Measurements from ENCODE around the gene NUP210L. TPM values are rescaled to one million over a fixed set of nuclear protein-coding genes. Genes with fewer than 3 reads are reported as not detected.
A peak's percentile ranks its signal among the peaks of the same experiment; 100 is the strongest.

The NUP210L gene
- total RNA-seq, 1 donor from 2014 or later: not detected

DNA sequence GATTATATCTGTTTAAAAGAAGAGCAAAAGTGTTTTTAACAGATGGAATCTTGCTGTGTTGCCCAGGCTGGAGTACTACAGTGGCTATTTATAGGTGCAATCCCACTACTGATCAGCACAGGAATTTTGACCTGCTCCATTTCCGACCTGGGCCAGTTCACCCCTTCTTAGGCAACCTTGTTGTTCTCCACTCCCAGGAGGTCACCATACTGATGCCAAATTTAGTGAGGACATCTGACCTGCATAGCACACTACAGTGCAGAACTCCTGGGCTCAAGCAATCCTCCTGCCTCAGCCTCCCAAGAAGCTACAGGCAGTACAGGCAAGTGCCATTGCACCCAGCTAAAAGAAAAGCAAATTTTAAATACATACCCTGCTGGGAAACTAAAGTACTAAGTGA lies 11.3 kb upstream of the NUP210L start:
- no peak for TF ChIP-seq EZH2 (IDR thresholded peaks at IDR 0.05)
- no peak for TF ChIP-seq EZH2phosphoT487 (IDR thresholded peaks at IDR 0.05)
- TF ChIP-seq, protein P1, sequence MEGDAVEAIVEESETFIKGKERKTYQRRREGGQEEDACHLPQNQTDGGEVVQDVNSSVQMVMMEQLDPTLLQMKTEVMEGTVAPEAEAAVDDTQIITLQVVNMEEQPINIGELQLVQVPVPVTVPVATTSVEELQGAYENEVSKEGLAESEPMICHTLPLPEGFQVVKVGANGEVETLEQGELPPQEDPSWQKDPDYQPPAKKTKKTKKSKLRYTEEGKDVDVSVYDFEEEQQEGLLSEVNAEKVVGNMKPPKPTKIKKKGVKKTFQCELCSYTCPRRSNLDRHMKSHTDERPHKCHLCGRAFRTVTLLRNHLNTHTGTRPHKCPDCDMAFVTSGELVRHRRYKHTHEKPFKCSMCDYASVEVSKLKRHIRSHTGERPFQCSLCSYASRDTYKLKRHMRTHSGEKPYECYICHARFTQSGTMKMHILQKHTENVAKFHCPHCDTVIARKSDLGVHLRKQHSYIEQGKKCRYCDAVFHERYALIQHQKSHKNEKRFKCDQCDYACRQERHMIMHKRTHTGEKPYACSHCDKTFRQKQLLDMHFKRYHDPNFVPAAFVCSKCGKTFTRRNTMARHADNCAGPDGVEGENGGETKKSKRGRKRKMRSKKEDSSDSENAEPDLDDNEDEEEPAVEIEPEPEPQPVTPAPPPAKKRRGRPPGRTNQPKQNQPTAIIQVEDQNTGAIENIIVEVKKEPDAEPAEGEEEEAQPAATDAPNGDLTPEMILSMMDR (IDR thresholded peaks at IDR 0.05): no peak
- Histone ChIP-seq H4K20me1 (ENCODE audit: low read depth) (no peaks in the 10 kb centered on the region), H3K4me3 (no peak overlapping the region), H3K27ac (no peak overlapping the region), H3K4me2 (no peak overlapping the region), H3K4me1 (no peaks in the 10 kb centered on the region), H3K27me3 (no peaks in the 10 kb centered on the region), H3F3A (ENCODE audit: low read depth) (peaks cover 3% of the 10 kb centered on the region), H2AFZ (replicated peaks) (no peak overlapping the region), H3K9ac (no peak overlapping the region), H3K9me3 (ENCODE audit: low read depth) (no peaks in the 10 kb centered on the region), H3K36me3 (peaks cover 12% of the 10 kb centered on the region), H3K79me2 (ENCODE audit: low read depth) (no peaks in the 10 kb centered on the region)
- Mint-ChIP-seq H3K36me3 (peaks cover 56% of the 10 kb centered on the region), H3K27me3 (ENCODE audit: insufficient read depth, low read depth) (no peaks in the 10 kb centered on the region), H3K4me3 (no peak overlapping the region), H3K9me3 (no peaks in the 10 kb centered on the region), H3K4me1 (no peaks in the 10 kb centered on the region), H3K27ac (no peak overlapping the region)
- no peak for DNase-seq (ENCODE audit: low spot score)

DNA sequence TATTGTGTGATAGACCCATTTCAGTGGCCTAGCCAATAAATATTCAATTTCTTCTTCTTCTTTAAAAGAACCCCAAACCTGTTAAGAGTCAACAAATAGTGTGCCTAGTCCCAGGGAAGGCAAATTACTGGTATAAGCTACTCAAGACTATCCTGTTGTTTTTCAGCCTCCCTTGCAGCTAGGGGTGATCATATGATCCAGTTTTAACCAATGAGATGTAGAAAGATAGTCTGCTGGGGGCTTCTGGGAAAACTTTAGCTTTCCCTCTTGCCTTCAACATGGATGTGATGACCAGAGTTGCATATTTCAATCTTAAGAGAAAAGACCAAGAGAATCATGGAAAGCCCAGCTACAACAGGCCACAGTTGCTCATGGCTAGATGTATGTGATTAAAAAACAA lies 4.7 kb upstream of the NUP210L start:
- TF ChIP-seq EZH2 (IDR thresholded peaks at IDR 0.05): no peak
- TF ChIP-seq, protein P1 (IDR thresholded peaks at IDR 0.05): no peak
- no peak for TF ChIP-seq EZH2phosphoT487 (IDR thresholded peaks at IDR 0.05)
- DNase-seq (ENCODE audit: low spot score): no peak
- no peak overlapping the region for H3K4me3 ChIP-seq
- H3K27ac ChIP-seq: no peak overlapping the region
- peaks cover 11% of the 10 kb centered on the region for H3K79me2 ChIP-seq (ENCODE audit: low read depth)
- peaks cover 24% of the 10 kb centered on the region for H3F3A ChIP-seq (ENCODE audit: low read depth)
- no peak overlapping the region for H3K4me2 ChIP-seq
- Mint-ChIP-seq H3K27ac (no peak overlapping the region), H3K4me3 (no peak overlapping the region), H3K9me3 (no peaks in the 10 kb centered on the region), H3K4me1 (peaks cover 15% of the 10 kb centered on the region), H3K36me3 (peaks cover 38% of the 10 kb centered on the region), H3K27me3 (ENCODE audit: insufficient read depth, low read depth) (peaks cover under 1% of the 10 kb centered on the region)
- peaks cover 11% of the 10 kb centered on the region for H3K4me1 ChIP-seq
- no peaks in the 10 kb centered on the region for H4K20me1 ChIP-seq (ENCODE audit: low read depth)
- H2AFZ ChIP-seq (replicated peaks): no peak overlapping the region
- peaks cover 23% of the 10 kb centered on the region for H3K36me3 ChIP-seq
- H3K9ac ChIP-seq: no peak overlapping the region
- H3K9me3 ChIP-seq (ENCODE audit: low read depth): no peaks in the 10 kb centered on the region
- no peaks in the 10 kb centered on the region for H3K27me3 ChIP-seq

DNA sequence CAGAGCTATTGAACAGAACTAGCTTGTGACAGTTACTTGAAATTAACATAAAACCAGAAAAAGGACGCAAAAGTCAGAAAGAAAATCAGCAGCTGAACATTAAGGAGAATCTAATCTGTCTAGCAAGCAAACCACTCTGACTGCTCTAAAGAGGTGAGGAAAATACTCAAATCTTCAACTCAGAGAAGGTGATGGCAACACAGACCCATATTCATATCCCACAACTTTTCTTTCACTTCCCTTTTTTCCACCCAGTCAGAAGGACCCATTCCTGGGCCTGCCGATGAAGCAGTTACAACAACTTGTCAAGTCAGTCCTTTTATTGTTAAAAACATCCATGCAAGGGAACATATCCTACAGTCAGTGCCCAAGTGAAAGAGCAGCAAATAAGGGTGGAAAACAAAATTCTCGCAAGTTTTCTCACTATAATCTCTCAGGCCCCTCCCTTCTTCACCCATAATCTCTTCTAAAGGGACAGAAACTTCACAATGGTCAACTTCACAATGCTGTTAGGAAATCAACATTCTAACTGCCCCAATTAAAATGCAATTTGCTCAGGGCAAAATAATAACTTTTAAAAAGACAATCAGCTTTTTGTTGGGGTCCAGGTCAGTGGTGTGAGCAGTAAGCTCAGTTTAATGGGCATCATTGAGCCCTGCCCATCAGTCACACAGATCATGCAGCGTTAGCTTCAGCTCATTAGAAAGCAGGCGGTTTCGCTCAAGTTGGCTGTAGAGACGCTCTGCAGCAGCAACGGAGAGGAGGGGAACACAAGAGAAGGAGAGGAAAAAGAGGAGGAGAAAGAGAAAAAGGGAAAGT lies 3.6 kb upstream of the NUP210L start:
- peaks cover 21% of the 10 kb centered on the region for H3K36me3 ChIP-seq
- H3F3A ChIP-seq (ENCODE audit: low read depth): peaks cover 24% of the 10 kb centered on the region
- peaks cover 4% of the 10 kb centered on the region for H3K27me3 Mint-ChIP-seq (ENCODE audit: insufficient read depth, low read depth)
- peaks cover 11% of the 10 kb centered on the region for H3K4me1 ChIP-seq
- H3K4me2 ChIP-seq: no peak overlapping the region
- TF ChIP-seq EZH2 (IDR thresholded peaks at IDR 0.05) (no peak), EZH2phosphoT487 (IDR thresholded peaks at IDR 0.05) (no peak)
- TF ChIP-seq, protein P1 (IDR thresholded peaks at IDR 0.05): no peak
- no peaks in the 10 kb centered on the region for H4K20me1 ChIP-seq (ENCODE audit: low read depth)
- H3K9ac ChIP-seq: no peak overlapping the region
- H3K9me3 ChIP-seq (ENCODE audit: low read depth): no peaks in the 10 kb centered on the region
- H3K4me1 Mint-ChIP-seq: peaks cover 15% of the 10 kb centered on the region
- no peak overlapping the region for H3K27ac Mint-ChIP-seq
- H2AFZ ChIP-seq (replicated peaks): no peak overlapping the region
- no peaks in the 10 kb centered on the region for H3K9me3 Mint-ChIP-seq
- H3K27me3 ChIP-seq: no peaks in the 10 kb centered on the region
- peak overlapping the region; percentile 61 for H3K27ac ChIP-seq
- H3K4me3 ChIP-seq: no peak overlapping the region
- peaks cover 11% of the 10 kb centered on the region for H3K79me2 ChIP-seq (ENCODE audit: low read depth)
- H3K4me3 Mint-ChIP-seq: no peak overlapping the region
- H3K36me3 Mint-ChIP-seq: peaks cover 32% of the 10 kb centered on the region
- DNase-seq (ENCODE audit: low spot score): no peak
